ENCODE results near the gene CALCOCO1.

The CALCOCO1 gene

GRCh38 chr12:53746592-53747092 lies 19.4 kb upstream of the CALCOCO1 start:
- Histone ChIP-seq H3K27ac (replicated peaks) (no peak overlapping the region), H3K4me3 (replicated peaks; ENCODE audit: insufficient read depth, low read length) (no peak overlapping the region), H3K27me3 (ENCODE audit: insufficient read depth, poor library complexity, severe bottlenecking) (peaks cover 36% of the 10 kb centered on the region)
- peak; percentile 64 to 85 for DNase-seq (ENCODE audit: low read depth in 1 of 2, low spot score in 1 of 2)
- TF ChIP-seq CTCF (IDR thresholded peaks at IDR 0.05; ENCODE audit: insufficient read depth, low read length) (peak; percentile 98), REST (IDR thresholded peaks at IDR 0.05; ENCODE audit: insufficient replicate concordance, low read depth) (no peak)

GRCh38 chr12:53744751-53745150 lies 17.5 kb upstream of the CALCOCO1 start:
- Histone ChIP-seq H3K4me3 (replicated peaks; ENCODE audit: insufficient read depth, low read length) (no peak overlapping the region), H3K27me3 (ENCODE audit: insufficient read depth, poor library complexity, severe bottlenecking) (peaks cover 35% of the 10 kb centered on the region), H3K27ac (replicated peaks) (no peak overlapping the region)
- TF ChIP-seq REST (IDR thresholded peaks at IDR 0.05; ENCODE audit: insufficient replicate concordance, low read depth) (no peak), POLR2AphosphoS5 (IDR thresholded peaks at IDR 0.05; ENCODE audit: low read depth) (no peak), GABPA (IDR thresholded peaks at IDR 0.05; ENCODE audit: low read depth) (no peak), CTCF (IDR thresholded peaks at IDR 0.05; ENCODE audit: insufficient read depth, low read length) (no peak), SPI1 (IDR thresholded peaks at IDR 0.05; ENCODE audit: borderline replicate concordance, low read depth) (no peak)
- no peak for DNase-seq (ENCODE audit: low read depth in 1 of 2, low spot score in 1 of 2)

GRCh38 chr12:53744130-53744441 lies 16.8 kb upstream of the CALCOCO1 start:
- no peak overlapping the region for H3K27ac ChIP-seq (replicated peaks)
- no peak for TF ChIP-seq REST (IDR thresholded peaks at IDR 0.05; ENCODE audit: insufficient replicate concordance, low read depth)
- no peak for TF ChIP-seq SPI1 (IDR thresholded peaks at IDR 0.05; ENCODE audit: borderline replicate concordance, low read depth)
- TF ChIP-seq POLR2AphosphoS5 (IDR thresholded peaks at IDR 0.05; ENCODE audit: low read depth), result no peak
- no peak for TF ChIP-seq CTCF (IDR thresholded peaks at IDR 0.05; ENCODE audit: insufficient read depth, low read length)
- TF ChIP-seq GABPA (IDR thresholded peaks at IDR 0.05; ENCODE audit: low read depth), result no peak
- H3K27me3 ChIP-seq (ENCODE audit: insufficient read depth, poor library complexity, severe bottlenecking), result peaks cover 40% of the 10 kb centered on the region
- no peak overlapping the region for H3K4me3 ChIP-seq (replicated peaks; ENCODE audit: insufficient read depth, low read length)
- DNase-seq (ENCODE audit: low read depth in 1 of 2, low spot score in 1 of 2), result no peak
